GM12864 (cell line): ENCODE measurements around the gene LHX1.

ENCODE experiments used
- DNase-seq: peaks from one replicate; pipeline ENCODE4 v3.0.0-alpha.2; 2011; ENCODE audit warnings: low read depth
- H3K4me3 ChIP-seq: 2 replicates; pipeline ENCODE4 v1.5.1; 2011; ENCODE audit warnings: mild to moderate bottlenecking, low read depth, low read length, control low read depth
- TF ChIP-seq, protein P1 (sequence below): IDR thresholded peaks from 2 replicates; pipeline ENCODE4 v1.5.1; 2011; ENCODE audit warnings: low read depth, mild to moderate bottlenecking, moderate library complexity, low read length, control low read depth, inconsistent platforms; ENCODE audit errors: missing control alignments

The LHX1 gene

DNA sequence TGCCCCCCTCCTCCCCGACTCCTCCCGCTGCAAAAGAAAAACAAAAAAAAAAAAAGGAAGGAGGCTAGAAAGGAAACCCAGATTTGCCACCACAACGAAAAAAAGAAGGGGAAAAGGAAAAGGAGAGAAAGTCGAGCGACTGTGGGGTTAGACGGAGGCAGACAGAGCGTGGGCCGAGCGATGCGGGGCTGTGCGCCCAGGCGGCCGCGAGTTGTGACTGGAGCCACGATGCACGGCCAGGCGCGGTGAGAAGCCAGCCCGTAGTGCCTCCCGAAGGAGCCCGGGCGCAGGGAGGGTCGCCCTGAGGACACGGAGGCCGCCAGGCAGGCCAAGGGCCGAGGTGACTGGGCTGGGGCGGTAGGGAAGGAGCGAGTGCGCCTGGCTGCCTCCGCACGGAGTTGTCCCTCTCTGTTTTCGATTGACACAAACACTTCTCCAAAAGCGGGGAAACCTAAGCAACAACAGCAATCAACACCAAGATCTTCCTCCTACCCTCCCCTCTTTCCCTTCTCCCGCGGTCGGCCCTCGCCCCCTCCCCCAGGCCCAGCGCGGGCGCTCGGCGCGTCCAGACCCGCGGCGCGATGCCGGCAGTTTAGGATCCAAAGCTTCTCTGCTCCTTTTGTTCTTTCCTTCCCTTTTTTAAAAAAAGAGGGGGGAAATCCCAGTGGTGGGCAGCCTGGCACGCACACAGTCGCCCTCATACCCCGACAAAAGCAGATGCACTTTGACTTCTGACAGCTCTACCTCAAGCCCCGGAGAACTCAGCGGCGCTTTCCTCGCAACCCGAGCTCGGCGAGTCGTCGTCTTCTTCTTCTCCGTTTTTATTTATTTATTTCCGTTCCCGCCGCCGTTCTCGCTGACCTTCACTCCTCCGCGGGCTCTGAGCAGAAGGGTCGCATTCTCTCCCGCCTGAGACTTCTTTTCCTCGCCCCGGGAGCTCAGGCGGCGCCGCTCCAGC lies at the start of gene LHX1:
TSS of gene LHX1 (plus strand) at position 475 of the 958 bp plus-strand sequence. CDS start 723 bp downstream, outside the sequence.
- DNase-seq: no peak
- TF ChIP-seq, protein P1, sequence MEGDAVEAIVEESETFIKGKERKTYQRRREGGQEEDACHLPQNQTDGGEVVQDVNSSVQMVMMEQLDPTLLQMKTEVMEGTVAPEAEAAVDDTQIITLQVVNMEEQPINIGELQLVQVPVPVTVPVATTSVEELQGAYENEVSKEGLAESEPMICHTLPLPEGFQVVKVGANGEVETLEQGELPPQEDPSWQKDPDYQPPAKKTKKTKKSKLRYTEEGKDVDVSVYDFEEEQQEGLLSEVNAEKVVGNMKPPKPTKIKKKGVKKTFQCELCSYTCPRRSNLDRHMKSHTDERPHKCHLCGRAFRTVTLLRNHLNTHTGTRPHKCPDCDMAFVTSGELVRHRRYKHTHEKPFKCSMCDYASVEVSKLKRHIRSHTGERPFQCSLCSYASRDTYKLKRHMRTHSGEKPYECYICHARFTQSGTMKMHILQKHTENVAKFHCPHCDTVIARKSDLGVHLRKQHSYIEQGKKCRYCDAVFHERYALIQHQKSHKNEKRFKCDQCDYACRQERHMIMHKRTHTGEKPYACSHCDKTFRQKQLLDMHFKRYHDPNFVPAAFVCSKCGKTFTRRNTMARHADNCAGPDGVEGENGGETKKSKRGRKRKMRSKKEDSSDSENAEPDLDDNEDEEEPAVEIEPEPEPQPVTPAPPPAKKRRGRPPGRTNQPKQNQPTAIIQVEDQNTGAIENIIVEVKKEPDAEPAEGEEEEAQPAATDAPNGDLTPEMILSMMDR: no peak
- H3K4me3 ChIP-seq: peak within 1 kb of the TSS; percentile 24

DNA sequence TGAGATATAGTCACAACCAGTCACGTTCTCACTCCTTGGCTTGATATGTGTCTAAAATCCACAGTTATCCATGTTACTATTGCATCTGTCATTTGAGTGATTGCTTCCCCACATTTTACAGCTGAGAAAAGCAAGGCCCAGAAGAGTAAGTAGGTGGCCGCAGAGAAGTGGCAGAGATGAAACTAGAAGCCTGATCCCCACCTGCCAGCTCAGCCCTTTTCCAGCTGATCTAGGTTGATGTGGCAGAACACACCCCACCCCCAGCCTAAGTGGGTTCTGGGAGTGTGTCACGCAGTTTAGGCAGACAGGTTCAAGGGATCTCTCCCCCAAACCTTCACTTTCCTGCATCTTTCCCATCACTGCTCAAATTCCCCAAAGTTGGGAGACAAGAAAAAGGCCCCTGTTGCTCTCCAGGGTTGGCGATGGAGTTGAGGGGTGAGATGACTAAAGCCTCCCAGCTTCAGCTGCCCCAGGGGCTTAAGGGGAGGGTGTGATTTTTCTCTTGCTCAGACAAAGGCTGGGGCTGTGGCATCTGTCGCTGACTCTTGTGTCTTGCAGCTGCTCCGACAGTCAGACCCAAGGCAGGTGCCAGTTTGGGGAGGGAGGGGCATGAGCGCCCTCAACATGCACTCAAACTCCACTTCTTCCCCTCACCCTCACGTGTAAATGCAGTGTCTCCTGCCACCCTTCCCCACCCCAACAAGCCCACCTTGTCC lies 48.9 kb upstream of the LHX1 start:
- no peak overlapping the region for H3K4me3 ChIP-seq
- DNase-seq: no peak
- TF ChIP-seq, protein P1: no peak

DNA sequence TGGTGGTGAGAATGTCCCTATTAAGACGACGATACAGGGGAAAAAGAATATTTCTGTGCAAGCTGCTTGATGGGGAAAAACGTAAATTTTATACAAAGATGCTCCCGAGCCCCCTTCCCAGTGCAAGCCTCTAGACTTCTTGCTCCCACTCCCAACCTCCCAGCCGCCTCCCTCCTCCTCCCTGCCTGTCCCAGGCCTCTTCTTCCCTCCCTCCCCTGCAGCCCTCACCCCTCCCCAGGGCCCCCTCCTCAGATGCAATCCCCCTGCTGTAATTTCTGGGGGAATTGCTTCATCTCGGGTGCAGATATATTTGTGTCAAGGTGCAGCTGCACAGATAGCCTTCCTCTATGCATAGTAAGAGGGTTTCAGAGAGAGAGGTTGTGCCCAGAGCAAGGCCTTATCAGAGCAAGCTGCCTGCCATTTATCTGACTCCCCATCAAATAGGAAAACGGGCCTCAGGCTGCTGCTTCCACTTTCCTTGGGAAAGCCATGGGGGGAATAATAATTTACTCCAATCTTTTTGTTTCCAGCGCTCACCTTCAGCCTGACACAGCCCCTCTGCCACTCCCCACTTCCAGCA lies 47.4 kb upstream of the LHX1 start:
- H3K4me3 ChIP-seq: no peak overlapping the region
- no peak for DNase-seq
- TF ChIP-seq, protein P1: no peak

DNA sequence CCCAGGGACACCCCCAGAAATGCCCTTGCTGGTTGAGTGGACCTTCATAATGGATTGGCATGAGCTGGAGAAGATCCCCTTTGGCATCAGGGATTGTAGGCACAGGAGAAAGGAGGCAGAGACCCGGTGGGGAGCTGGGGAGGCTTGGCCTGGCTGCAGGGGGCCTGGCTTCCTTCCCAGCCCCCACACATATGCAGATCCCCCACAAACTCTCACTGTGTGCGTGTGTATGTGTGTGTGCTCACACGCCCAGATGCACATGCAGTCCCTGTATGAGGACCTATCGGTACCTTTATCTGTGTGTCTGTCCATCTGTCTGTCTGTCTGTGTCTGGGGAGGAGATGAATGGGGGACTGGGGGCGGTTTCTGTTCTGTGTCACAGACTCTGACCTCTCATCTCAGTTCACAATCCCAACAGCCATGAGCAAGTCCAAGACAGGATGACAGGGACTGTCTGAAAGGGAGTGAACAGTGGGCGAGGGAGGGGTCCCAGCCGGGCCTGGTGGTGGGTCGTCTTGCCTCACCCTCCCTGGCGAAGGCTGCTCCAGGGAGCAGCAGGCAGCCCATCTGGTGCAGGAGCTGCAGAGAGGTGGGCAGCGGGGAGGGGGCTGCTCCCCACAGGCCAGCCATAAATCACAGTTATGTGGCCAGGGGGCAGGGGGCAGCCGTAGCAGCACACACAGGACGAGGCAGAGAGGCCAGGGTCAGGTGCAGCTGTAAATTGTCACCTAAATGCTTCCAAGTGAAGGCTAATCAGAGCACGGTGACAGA lies 46.7 kb upstream of the LHX1 start:
- no peak overlapping the region for H3K4me3 ChIP-seq
- DNase-seq: no peak
- TF ChIP-seq, protein P1: no peak

DNA sequence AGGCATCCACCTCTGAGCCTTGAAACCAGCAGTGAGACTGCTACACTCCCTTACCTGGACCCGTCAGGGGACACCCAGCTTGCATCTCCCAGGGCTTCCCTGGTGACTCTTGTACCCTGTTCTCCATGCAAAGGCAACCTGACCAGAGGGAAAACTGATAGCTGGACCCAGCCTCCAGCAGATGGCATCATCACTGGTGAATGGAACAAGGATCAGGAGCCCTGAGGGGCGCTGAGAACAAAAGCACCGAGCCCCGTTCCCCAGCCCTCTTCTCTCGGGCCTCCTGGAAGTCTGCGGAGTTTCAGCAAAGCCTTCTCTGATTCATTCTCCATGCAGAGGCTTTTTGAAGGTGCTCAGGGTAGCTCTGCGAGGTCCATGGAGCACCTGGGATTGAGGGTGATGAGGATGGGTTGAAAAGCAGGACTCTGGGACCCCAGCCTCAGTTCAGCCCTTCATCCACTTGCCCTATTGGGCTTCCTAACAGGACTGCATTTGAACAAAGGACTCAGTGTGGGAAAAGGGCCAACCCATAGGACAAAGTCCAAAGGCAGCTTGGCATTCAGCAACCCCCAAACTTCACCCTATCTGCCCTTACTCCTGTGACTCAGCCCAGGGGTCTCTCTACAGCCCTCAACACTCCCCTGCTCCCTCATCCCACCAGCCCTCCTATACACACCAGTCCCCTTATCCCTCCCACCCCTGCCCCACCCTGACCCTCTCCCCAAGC lies 45.0 kb upstream of the LHX1 start:
- no peak for DNase-seq
- no peak overlapping the region for H3K4me3 ChIP-seq
- TF ChIP-seq, protein P1: no peak

DNA sequence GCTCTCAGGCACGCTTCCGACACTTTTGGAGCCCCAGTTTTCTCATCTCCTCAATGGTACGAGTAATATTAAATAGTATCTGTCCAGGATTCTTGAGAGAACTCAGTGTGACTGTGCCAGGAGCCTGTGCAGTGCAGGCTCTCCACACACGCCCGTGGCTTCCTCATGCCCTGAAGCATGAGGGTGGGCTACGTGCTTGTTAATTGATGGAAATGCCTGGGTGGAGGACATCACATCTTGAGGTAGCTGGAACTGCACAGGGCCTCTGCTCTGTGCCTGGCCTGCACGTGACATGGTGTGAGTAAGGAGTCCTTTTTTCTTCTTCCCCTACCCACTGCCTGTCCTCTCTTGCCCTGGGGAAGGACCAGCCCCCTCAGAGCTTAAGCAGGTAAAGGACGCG lies 43.1 kb upstream of the LHX1 start:
- DNase-seq: no peak
- TF ChIP-seq, protein P1: no peak
- no peak overlapping the region for H3K4me3 ChIP-seq
